Endothelial cell of umbilical vein (primary cell): Measurements from ENCODE around the gene PLXDC1.

ENCODE experiments used
- CTCF ChIP-seq, 2 donors: IDR thresholded peaks; 1 replicate in 1 of 2; 2 replicates in 1 of 2; pipeline ENCODE4 v1.5.1; 2011; ENCODE audit warnings: low read length in 2 of 2, mild to moderate bottlenecking in 2 of 2, moderate library complexity in 2 of 2, control low read depth in 1 of 2, inconsistent platforms in 1 of 2, low read depth in 1 of 2; ENCODE audit not compliant: insufficient read depth in 1 of 2; ENCODE audit errors: extremely low read depth in 1 of 2
- EZH2 ChIP-seq: IDR thresholded peaks from 2 replicates; pipeline ENCODE4 v1.6.1; 2012; ENCODE audit warnings: borderline replicate concordance, low read depth, mild to moderate bottlenecking, moderate library complexity, low read length, inconsistent platforms; ENCODE audit not compliant: severe bottlenecking
- FOS ChIP-seq: IDR thresholded peaks from 2 replicates; pipeline ENCODE4 v1.6.1; 2011; ENCODE audit warnings: mild to moderate bottlenecking, low read length, moderate library complexity, borderline replicate concordance; ENCODE audit not compliant: insufficient read depth
- GATA2 ChIP-seq: IDR thresholded peaks from 2 replicates; pipeline ENCODE4 v1.7.0; 2011; ENCODE audit warnings: low read depth, mild to moderate bottlenecking, moderate library complexity, mixed read lengths, low read length; ENCODE audit not compliant: insufficient read length, insufficient read depth
- JUN ChIP-seq: IDR thresholded peaks from 2 replicates; pipeline ENCODE4 v1.6.1; 2011; ENCODE audit warnings: borderline replicate concordance, low read depth; ENCODE audit not compliant: insufficient read length, insufficient read depth
- MAX ChIP-seq: IDR thresholded peaks from 2 replicates; pipeline ENCODE4 v1.6.1; 2011; ENCODE audit not compliant: insufficient read depth, insufficient read length
- POLR2A ChIP-seq: IDR thresholded peaks from 2 replicates; pipeline ENCODE4 v1.6.1; 2012; ENCODE audit warnings: low read depth, mild to moderate bottlenecking, control low read depth, low read length
- POLR2AphosphoS5 ChIP-seq: IDR thresholded peaks from 2 replicates; pipeline ENCODE4 v1.6.1; 2012; ENCODE audit warnings: low read depth, mild to moderate bottlenecking, control low read depth, low read length, moderate library complexity; ENCODE audit not compliant: insufficient read depth

- TF ChIP-seq CTCF (IDR thresholded peaks at IDR 0.05; ENCODE audit: extremely low read depth in 1 of 2, insufficient read depth in 1 of 2, low read depth in 1 of 2, low read length in 2 of 2): no peak
- TF ChIP-seq EZH2: no peak
- TF ChIP-seq POLR2A: no peak
- TF ChIP-seq GATA2: no peak
- TF ChIP-seq JUN: no peak
- no peak for TF ChIP-seq FOS
- no peak for TF ChIP-seq POLR2AphosphoS5
- TF ChIP-seq MAX: no peak
These were observed 26.1 kb downstream of the PLXDC1 start for GRCh38 chr17:39125143-39125875.
